NCI-H460 (cell line): Measurements from ENCODE around the gene TM9SF3. TPM values are rescaled to one million over a fixed set of nuclear protein-coding genes. Genes with fewer than 3 reads are reported as not detected.
A peak's percentile ranks its signal among the peaks of the same experiment; 100 is the strongest.

Experiments
- DNase-seq: peaks from one replicate; pipeline ENCODE4 v3.0.0-alpha.2; 2016; ENCODE audit warnings: low read depth; ENCODE audit errors: extremely low read depth
- total RNA-seq: library from RNA; depleted of rRNA; stranded (reverse); fragments of >200 nt; shearing (Covaris generic); gene quantifications from 2 replicates; pipeline ENCODE4 v1.2.3, GENCODE V29; 2014

TM9SF3 gene
- total RNA-seq, 1 experiment from 2014 or later, result 118 TPM

DNA sequence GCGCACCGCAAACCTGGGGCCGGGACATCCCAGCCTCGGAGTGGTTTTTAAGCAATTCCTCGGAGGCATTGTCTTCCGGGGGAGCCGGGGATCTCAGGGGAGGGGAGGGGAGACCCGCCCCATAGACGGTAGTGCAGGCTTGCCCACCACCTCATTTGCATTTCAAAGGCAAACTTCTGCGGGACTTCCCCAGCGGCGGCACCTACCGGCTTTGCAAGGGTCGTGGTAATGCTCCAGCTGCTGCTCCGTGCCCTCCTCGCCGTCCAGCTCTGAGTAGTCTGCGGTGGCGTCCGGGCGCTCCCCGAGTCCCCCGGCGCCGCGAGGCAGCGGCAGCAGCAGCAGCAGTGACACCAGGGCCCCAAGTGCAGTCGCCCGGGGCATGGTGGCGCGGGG lies 73.5 kb downstream of the TM9SF3 start:
- no peak for DNase-seq

DNA sequence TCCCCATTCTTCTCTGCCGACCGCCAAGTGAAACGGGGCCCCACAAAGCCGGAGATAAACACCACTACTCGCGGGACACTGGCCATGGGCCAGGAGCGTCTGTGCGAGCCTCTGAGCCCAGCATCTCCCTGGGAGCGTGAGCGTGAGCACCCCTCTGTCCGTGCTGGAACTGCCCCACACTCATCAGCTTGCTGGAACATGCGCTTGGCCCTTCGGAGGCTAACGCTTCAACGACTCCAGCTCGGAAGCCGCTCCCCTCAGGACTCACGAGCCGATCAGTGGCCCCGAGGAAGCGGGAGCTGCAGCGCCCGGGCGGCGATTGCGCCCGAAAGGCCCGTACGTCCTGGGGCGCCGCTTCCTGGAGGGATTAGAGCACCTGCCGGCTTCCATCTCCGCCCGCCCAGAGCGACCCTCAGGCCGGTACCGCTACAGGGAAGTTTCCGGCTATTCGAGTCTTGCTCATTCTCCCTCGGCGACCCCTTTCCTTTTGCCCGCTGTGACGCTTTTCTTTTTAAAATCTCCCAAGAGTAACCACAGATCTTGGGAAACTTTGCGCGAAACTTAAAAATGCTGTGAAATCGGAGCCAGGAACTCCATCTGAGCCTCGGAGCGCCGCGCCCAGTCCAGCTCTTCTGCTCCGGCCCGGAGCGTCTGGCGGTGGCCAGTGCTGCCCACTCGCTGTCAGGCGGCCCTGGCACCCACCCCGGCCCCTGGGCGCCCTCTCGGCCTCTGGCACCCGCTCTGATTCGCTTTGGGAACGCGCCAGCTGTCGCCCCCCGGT lies 74.1 kb downstream of the TM9SF3 start:
- no peak for DNase-seq

DNA sequence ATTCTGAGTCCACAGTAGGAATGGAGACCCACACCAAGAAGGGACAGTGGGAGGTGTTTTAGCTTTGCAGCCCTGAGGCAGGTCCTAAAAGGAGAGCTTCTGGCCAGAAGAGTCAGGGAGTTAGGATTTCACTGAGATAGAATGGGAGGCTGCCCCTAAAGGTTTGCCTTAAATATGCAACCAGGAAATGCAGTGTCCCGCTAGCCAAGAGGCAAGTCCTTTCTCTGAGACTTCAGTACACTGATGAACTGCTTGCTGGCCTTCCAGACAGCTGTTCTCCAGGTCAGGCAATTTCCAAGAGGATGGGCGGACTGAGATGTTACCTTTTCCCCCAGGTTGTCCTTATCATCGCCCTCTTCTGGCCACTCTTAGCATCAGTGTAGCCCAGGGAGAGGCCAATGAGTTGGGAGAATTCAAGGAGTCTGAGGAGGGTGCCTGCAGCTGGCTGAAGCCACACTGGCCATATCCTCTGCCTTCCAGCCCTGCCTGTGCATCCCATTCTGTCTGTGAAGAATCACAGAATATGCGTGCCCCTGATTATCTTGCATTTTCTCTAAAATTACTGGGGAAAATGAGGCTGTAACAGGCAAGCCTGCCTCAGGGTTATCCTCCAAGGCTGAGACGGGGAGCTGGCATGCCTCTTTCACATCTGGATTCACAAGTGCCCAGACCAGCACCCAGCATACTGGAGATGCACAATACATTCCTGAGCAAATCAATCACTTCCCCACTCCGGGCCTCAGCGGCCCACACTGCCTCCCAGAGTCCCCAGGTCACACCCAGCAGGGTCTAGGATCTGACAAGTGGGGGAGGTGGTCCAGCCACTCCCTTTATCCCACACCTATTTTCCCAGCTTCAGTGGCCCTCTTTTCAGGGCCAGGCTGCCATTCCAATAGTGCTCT lies 75.5 kb downstream of the TM9SF3 start:
- peak; percentile 44 for DNase-seq

DNA sequence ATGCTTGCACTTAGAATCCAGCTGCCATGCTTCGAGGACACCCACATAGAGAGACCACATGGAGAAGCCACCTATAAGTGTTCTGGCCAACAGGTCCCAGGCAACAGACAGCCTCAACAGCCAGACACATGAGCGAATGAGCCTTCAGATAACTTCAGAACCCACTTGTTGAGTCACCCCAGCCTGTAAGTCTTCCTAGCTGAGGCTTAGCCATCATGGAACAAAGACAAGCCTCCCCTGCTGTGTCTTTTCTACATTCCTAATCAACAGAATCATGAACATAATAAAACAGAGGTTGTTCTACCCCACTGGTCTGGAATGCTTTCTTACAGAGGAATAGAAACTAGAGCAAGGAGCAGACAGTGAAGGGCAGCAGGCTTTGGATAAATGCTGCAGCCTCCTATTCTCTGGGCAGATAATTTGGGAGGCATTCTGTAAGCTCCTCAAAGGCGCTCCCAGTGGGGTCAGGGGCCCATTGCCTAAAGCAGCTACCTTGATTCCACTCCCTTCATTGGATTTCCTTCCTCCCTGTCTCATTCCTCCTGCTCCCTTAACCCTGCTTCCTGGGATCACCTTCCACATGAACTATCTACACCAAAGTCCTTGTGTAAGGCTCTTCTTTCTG lies 77.7 kb downstream of the TM9SF3 start:
- DNase-seq, result no peak

DNA sequence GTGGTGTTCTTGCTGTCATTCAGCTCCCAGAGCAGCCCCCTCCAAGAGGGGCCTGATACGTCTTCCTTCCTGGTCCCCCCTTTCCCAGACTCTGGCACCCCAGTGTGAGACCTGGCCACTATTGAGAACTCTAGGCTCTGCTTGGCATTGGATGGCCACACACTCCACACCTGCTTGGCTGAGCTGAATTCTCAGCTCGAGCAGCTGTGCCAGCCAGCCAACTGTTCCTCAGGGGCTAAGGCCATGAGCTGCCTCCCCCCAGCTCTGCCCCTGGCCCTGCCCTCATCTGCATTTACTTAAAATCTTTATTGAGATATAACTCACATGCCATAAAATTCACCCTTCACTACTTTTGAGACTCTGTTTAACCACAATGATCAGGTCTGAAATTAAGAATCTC lies 79.8 kb downstream of the TM9SF3 start:
- no peak for DNase-seq

DNA sequence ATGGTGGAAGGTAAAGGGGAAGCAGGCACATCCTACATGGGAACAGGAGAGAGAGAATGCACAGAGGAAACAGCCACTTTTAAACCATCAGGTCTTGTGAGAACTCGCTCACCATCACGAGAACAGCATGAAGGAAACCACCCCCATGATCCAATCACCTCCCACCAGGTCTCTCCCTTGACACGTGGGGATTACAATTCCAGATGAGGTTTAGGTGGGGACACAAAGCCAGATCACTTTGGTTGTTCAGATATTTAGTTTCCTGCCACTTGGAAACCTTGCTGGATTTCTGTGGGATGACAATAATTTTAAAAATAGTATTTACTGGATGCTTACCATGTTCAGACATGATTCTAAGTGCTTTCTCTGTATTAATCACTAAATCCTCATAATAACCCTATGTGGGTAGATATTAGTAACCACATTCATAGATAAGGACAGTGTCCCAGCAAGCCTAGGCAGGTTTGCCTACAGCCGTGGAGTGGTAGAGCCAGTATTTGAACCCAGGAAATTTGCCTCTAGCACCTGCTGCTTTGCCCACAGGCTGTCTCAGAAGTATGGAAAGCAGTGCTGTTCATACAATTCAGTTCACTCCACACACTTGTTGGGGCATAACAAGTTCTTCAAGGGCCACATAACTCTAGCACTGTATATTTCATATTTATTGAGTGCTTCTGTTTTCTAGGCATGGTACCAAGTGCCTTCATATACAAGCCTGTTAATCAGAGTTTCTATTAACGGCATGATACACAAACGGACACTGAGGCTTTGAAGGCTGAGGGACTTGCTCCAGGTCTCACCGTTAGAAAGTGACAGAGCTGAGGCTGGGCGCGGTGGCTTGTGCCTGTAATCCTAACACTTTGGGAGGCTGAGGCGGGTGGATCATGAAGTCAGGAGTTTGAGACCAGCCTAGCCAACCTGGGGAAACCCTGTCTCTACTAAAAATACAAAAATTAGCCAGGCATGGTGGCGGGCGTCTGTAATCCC lies 81.4 kb downstream of the TM9SF3 start:
- no peak for DNase-seq

DNA sequence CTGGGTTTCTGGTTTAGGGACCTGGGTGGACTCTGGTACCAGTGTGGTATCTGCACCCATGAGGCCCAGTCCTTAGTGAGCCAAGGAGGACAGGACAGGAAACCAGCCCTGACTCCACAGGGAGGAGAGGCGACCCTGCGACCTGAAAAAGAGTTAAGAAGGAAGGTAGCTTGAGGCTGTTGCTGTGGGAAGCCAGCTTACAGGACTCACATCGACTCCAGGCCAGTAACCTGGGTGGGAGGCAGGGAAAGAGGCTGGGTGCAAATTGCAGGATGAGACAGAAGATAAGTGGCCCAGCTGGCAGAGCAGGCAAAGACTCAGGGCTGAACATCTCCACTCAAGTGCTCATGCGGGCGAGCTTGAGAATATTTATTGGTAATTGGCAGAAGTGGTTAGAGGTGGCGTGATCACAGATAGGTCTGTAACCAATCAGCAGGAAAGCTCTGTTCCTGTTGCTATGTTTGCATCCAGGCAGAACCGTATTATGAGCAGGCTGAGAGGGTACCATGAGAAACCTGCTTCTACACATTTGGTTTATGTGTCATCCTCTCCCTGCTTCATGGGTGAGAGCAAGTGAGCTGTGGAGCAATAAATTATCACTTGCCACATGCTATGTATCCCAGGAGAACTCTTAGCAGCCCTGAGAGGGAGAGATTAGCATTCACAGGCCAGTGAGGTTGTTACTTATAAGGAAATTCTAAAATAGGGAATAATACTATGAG lies 84.1 kb downstream of the TM9SF3 start:
- DNase-seq, result no peak

DNA sequence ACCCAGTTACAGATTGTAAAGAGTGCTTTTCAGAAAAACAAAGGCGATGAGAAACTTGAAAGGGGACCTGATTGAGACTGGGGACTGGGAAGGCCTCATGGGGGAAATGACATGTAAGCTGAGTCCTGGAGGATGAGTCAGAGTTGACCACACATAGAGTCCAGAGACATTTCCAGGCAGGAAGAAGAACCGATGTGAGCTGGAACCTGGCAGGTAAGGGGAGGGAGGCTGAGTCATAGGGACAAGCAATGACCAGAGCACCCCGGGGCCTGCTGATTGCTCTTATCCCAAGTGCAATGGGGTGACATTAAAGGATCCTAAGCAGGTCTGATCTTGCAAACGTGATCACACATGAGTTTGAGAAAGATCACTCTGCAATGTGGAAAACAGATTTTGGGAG lies 84.8 kb downstream of the TM9SF3 start:
- no peak for DNase-seq

DNA sequence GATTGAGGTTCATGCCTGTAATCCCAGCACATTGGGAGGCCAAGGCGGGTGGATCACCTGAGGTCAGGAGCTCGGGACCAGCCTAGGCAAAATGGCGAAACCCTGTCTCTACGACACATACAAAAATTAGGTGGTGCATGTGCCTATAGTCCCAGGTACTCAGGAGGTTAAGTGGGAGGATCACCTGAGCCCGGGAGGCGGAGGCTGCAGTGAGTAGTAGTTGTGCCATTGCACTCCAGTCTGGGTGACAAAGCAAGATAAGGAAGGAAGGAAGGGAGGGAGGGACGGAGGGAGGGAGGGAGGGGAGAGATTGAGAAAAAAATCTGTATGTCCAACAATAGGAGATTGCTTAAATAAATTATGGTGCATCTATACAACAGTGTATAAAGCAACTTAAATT lies 86.3 kb downstream of the TM9SF3 start:
- no peak for DNase-seq

DNA sequence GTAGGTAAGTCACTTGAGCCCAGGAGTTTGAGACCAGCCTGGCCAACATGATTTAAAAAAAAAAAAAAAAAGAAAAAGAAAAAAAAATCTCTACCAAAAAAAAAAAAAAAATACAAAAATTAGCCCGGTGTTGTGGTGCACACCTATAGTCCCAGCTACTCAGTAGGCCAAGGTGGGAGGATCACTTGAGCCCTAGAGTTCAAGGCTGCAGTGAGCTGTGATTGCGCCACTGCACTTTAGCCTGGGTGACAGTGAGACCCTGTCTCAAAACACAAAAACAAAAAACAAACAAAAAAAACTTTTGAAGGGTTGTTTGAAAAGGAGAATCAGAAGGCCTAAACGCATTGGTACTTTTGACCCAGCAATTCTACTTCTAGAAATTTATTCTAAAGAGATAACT lies 86.8 kb downstream of the TM9SF3 start:
- no peak for DNase-seq

DNA sequence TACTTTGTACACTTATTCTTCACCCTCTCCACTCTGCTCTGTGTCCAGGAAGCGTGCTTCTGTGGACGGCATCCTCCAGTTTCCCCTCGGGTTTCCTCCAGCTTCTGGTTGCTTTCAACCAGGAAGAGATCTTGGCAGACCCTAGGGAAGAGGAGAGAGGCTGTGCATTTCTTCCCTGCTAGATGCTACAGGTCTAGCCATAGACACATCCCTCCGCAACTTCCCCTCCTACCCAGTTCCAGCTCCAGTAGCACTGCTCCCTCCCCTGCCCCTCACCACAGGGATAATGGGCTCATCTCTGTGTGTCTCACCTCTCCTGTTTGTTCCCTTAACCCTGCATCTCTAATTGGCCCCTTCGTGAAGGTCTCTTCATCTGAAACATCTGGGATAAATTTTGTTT lies 89.4 kb downstream of the TM9SF3 start:
- DNase-seq, result no peak

DNA sequence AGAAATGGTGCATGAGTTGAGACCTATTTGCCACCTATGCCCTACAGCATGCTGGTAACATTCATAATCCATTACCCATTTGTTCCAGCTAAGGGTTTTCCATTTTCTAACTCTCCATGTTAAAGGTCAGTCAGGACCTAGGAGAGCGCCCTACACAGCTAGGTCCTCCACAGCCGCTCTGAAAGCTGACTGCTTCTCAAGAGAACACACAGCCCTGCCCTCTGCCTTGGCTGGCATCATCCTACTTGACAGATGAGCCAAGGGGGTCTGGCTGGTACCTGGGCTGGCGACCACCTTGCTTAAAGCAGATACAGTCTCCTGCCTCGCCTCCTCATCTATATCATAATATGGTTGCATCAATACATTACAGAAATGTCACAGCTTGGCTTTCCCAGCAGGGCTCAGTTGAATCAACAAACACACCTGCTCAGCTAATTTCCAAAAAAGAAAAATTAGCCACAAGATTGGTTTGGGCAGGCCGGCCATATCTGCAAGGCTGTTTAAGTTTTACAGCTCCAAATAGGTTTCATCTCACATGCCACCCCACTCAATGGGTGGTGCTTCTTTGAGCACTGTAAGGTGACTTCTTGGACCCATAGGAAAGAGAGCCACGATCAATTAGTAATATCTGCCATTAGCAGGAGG lies 90.4 kb downstream of the TM9SF3 start:
- peak; percentile 8 for DNase-seq

DNA sequence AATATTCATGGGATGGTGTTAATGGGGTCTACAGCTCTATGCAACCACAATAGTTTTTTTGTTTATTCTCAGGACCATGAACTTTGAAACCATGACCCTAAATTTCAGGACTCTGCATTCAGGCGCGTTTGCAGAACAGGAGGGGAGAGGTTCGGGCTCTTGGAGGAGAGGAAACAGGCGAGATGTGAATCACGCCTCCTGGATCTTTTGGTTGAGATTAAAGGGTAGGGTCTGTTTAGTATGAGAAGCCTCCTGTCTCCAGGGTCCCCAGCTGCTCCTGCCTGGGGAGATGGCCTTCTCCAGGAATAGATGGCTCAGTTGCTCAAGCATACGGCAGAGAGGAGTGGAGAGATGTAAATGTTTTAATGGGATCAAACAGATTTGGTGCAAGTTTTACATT lies 91.3 kb downstream of the TM9SF3 start:
- DNase-seq, result no peak

DNA sequence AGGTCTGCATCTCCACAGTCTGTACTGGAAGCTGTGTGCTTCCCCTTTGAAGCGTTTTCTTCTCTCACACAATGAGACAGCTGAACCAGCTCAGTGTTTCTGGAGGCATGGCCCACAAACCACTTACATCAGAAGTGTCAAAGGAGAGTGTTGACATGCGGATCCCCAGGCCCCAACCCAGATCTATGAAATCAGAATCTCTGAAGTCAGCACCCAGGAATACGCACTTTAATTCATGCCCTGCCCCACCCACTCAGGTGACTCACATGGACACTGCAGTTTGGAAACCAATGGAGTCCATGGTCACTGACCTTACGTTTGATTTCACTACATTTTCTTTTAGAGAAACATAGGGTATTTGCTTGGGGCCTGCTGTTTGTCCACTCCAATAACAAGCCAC lies 92.1 kb downstream of the TM9SF3 start:
- DNase-seq, result no peak

DNA sequence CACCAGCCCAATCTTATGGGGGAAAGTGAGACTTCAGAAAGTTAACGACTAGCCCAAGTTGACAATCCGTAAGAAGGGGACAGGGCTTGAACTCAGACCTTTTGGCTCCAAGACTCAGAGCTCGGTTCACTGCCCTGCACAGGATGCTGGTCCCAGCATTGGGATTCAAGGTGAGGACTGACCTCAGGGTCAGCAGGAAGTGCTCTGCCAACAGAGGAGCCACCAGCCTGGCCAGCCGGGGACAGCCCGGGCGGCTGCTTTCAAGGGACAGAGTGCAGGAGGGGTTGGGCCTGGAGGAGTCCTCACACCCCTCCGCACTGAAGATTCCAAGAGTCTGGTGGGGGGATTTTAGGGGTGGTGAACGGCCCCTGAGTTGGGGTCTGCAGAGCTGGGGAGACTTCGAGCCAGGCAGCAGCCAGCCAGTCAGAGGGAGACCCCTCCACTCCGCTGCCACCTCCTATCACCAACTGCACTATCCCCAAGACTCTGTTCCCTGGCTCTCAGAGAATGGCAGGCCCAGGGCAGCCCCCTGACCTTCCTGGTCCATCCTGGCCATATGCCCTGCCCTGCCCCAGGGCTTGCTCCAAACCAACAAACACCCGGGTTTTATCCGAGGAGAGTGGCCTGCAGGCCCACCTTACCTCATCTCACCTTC lies 92.8 kb downstream of the TM9SF3 start:
- no peak for DNase-seq

DNA sequence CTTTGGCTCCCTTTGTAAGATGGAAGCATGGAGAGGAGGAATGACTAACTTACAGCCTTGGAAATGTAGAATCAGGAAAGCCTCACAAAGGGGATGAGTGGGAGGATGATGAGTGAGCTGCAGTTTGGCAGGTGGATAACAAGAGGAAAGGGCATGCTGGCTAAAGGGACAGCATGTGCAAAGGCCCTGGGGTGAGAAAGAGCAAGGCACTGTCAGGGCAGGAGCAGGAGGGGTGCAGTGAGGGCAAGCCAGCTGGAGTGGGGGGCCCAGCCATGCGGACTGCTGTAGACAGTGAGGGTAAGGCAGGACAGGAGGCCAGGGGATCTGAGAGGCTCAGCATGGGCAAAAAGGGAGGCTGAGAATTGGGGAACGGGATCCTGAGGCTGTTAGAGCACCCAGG lies 93.6 kb downstream of the TM9SF3 start:
- no peak for DNase-seq

DNA sequence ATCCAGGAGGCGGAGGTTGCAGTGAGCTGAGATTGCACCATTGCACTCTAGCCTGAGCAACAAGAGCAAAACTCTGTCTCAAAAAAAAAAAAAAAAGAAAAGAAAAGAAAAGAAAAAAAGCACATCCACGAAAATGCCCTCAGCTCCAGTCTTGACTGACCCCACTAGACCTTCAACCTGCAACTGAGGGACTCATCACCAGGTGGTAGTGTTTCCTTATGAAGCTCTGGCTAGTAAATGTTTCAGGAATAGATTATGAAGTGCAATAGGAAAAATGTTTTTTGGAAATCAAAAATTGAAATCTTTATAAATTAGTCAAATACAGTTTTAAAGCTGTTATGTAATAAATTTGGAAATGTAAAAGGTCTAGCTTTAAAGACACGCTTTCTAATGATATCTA lies 95.5 kb downstream of the TM9SF3 start:
- peak; percentile 7 for DNase-seq

DNA sequence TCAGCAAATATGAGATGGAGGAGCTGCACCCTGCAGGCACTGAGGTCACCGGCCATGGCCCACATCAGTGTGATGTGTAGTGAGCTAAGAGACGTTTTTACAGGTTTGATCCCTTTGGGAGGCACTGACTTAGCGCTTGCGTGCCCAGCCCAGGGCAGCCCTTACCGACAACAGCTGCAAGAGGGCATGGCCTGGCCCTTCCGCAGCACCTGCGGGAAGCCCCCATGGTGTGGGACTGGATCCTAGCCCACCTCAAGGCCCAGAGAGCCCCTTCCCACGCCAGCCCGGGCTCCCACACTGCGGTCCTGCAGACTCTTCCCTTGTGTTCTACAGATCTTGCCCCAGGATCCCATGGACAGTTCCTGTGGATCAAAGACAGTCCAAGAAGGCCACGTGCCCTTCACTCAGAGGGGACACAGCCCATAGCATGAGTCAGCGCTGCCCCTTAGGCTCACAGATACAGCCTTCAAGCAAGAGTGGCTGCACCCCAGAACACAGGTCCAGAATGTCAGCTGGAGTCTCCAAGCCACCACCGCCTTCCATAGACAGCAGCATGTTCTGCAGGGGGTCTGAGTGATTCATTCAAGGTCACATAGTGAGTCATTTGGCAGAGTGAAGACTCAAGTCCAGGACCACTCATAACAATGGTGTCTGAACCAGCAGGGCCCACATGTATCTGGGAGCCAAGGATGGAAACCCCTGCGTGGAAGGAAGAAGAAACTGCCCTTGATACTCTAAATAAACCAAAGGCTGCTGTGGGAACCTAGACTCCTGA lies 98.5 kb downstream of the TM9SF3 start:
- DNase-seq, result no peak
